ENCODE measurements around the gene ALDOA. TPM values are rescaled to one million over a fixed set of nuclear protein-coding genes. Genes with fewer than 3 reads are reported as not detected.
A peak's percentile ranks its signal among the peaks of the same experiment; 100 is the strongest.

Gene ALDOA
- total RNA-seq, 2 donors from 2014 or later: 306 to 384 TPM

GRCh38 chr16:30030011-30030685, 35.4 kb upstream of the ALDOA start:
- DNase-seq (no peak), ATAC-seq (no peak)
- H3K4me3 ChIP-seq: no peak overlapping the region
- WGBS, 2 donors: 22 to 33% methylated on average over 22 to 23 of the region's 23 CpGs
- H3K9me3 ChIP-seq: no peaks in the 10 kb centered on the region
- peaks cover 8% of the 10 kb centered on the region for H3K4me1 ChIP-seq
- no peak for TF ChIP-seq CTCF (IDR thresholded peaks at IDR 0.05)
- no peak for TF ChIP-seq POLR2A (IDR thresholded peaks at IDR 0.05)
- no peak overlapping the region for H3K27ac ChIP-seq
- H3K36me3 ChIP-seq (replicated peaks in 1 of 2; ENCODE audit: insufficient read depth in 1 of 2, low read depth in 2 of 2): no peaks in the 10 kb centered on the region
- intact Hi-C loops (cut with DNase I): no loop called here
- H3K27me3 ChIP-seq: peaks cover 0 to 21% of the 10 kb centered on the region in 2 donors

- intact Hi-C loops (cut with DNase I): no loop called here
- DNase-seq: no peak
Observed at GRCh38 chr16:30030841-30031413, 34.6 kb upstream of the ALDOA start, which contains the start of gene TLCD3B. Gene TLCD3B, minus strand, starts transcription at chr16:30031271. Its CDS starts 744 bp downstream, at chr16:30030527.

GRCh38 chr16:30031477-30031918, 34.1 kb upstream of the ALDOA start:
- peaks cover 8% of the 10 kb centered on the region for H3K4me1 ChIP-seq
- peaks cover 0 to 21% of the 10 kb centered on the region in 2 donors for H3K27me3 ChIP-seq
- no peak overlapping the region for H3K4me3 ChIP-seq
- 17 to 30% methylated on average over 10 to 11 of the region's 11 CpGs for WGBS, 2 donors
- intact Hi-C loops (cut with DNase I): no loop called here
- no peak overlapping the region for H3K27ac ChIP-seq
- no peaks in the 10 kb centered on the region for H3K9me3 ChIP-seq
- no peak for TF ChIP-seq CTCF (IDR thresholded peaks at IDR 0.05)
- TF ChIP-seq POLR2A (IDR thresholded peaks at IDR 0.05): no peak
- DNase-seq (no peak), ATAC-seq (no peak)
- no peaks in the 10 kb centered on the region for H3K36me3 ChIP-seq (replicated peaks in 1 of 2; ENCODE audit: insufficient read depth in 1 of 2, low read depth in 2 of 2)

More at GRCh38 chr16:30030841-30031413, 34.6 kb upstream of the ALDOA start, which contains the start of gene TLCD3B:
- no peaks in the 10 kb centered on the region for H3K9me3 ChIP-seq
- no peak within 1 kb of the TSS for H3K4me3 ChIP-seq
- no peaks in the 10 kb centered on the region for H3K36me3 ChIP-seq (replicated peaks in 1 of 2; ENCODE audit: insufficient read depth in 1 of 2, low read depth in 2 of 2)
- 1 to 2% methylated on average over 12 to 23 of the region's 27 CpGs for WGBS, 2 donors
- peaks cover 0 to 21% of the 10 kb centered on the region in 2 donors for H3K27me3 ChIP-seq
- no peak for ATAC-seq
- TF ChIP-seq CTCF (IDR thresholded peaks at IDR 0.05) (no peak), POLR2A (IDR thresholded peaks at IDR 0.05) (no peak)
- H3K27ac ChIP-seq: no peak within 1 kb of the TSS
- H3K4me1 ChIP-seq: peaks cover 8% of the 10 kb centered on the region

GRCh38 chr16:30032083-30032819, 33.3 kb upstream of the ALDOA start:
- Histone ChIP-seq H3K27me3 (peaks cover 0 to 21% of the 10 kb centered on the region in 2 donors), H3K9me3 (no peaks in the 10 kb centered on the region), H3K36me3 (replicated peaks in 1 of 2; ENCODE audit: insufficient read depth in 1 of 2, low read depth in 2 of 2) (no peaks in the 10 kb centered on the region), H3K4me3 (no peak overlapping the region), H3K4me1 (peaks cover 8% of the 10 kb centered on the region), H3K27ac (no peak overlapping the region)
- ATAC-seq: no peak
- intact Hi-C loops (cut with DNase I): no loop called here
- 21 to 25% methylated on average over 12 of the region's 12 CpGs for WGBS, 2 donors
- DNase-seq: peak; percentile 37 to 54 (median 48)
- TF ChIP-seq CTCF (IDR thresholded peaks at IDR 0.05) (peak; percentile 24 to 50 (median 44)), POLR2A (IDR thresholded peaks at IDR 0.05) (no peak)
